Stomach (tissue), 4 donors: ENCODE data around the gene FAIM.

Experiments
- CTCF ChIP-seq, 7 experiments: fragments of 450-650 bp in 4 of 7; fragments of 200-600 bp in 3 of 7; sonication (generic) in 3 of 7; IDR thresholded peaks; one replicate each; pipeline ENCODE4 v1.5.1; 2016 to 2019; ENCODE audit warnings: antibody characterized with exemption in 7 of 7, control low read depth in 2 of 7, mild to moderate bottlenecking in 1 of 7
- EP300 ChIP-seq: sonication (generic); formaldehyde crosslinking; IDR thresholded peaks from one replicate; pipeline ENCODE4 v1.6.1; 2017; ENCODE audit warnings: antibody characterized with exemption
- POLR2A ChIP-seq, 4 donors: fragments of 450-650 bp; IDR thresholded peaks; one replicate each; pipeline ENCODE4 v1.6.1; 2016; ENCODE audit warnings: antibody characterized with exemption in 4 of 4, control low read depth in 2 of 4, mild to moderate bottlenecking in 1 of 4, moderate library complexity in 1 of 4
- POLR2AphosphoS5 ChIP-seq, 3 donors: sonication (generic); formaldehyde crosslinking; IDR thresholded peaks; one replicate each; pipeline ENCODE4 v1.6.1; 2016; ENCODE audit warnings: antibody characterized with exemption in 3 of 3

- TF ChIP-seq CTCF (IDR thresholded peaks at IDR 0.05): no peak
- no peak for TF ChIP-seq EP300
- no peak for TF ChIP-seq POLR2AphosphoS5 (IDR thresholded peaks at IDR 0.05)
- TF ChIP-seq POLR2A (IDR thresholded peaks at IDR 0.05): no peak
Observed at GRCh38 chr3:138625707-138626365, 17.3 kb downstream of the FAIM start.
